Endothelial cell of umbilical vein (primary cell): ENCODE results near the gene VWA7. TPM values are rescaled to one million over a fixed set of nuclear protein-coding genes. Genes with fewer than 3 reads are reported as not detected.

Source experiments
- BruUV-seq: library from RNA; stranded (reverse); fragments of 400-500 nt; replicated peaks from 2 replicates; lab custom pipeline; 2021; lab: Mats Ljungman, UMichigan
- CTCF ChIA-PET: fragments of 300-600, 350-600 bp; sonication (Branson Sonifier 250); formaldehyde crosslinking; loops from one replicate; lab custom pipeline; 2021; ENCODE audit warnings: antibody characterized with exemption, inconsistent platforms; lab: Charles Lee
- POLR2A ChIA-PET: fragments of 300-600, 350-600 bp; sonication (Branson Sonifier 250); formaldehyde crosslinking; loops from one replicate; lab custom pipeline; 2021; ENCODE audit warnings: antibody characterized with exemption, inconsistent platforms; lab: Charles Lee
- DNase-seq: peaks from one replicate; pipeline ENCODE4 v3.0.0-alpha.2; 2011; ENCODE audit warnings: low read depth, low spot score
- FAIRE-seq: peaks from 2 replicates; lab custom pipeline; 2011; peaks lifted over from hg19 to GRCh38; lab: Jason Lieb, UNC
- H2AFZ ChIP-seq: 2 replicates; pipeline ENCODE4 v1.6.0; 2012; ENCODE audit warnings: low read depth, low read length, control low read depth, inconsistent platforms
- H3K27ac ChIP-seq: 2 replicates; pipeline ENCODE4 v1.5.1; 2011; ENCODE audit warnings: low read depth, mild to moderate bottlenecking, control low read depth, low read length, moderate library complexity; ENCODE audit not compliant: insufficient read depth
- H3K27me3 ChIP-seq, 2 experiments: 2 replicates each; pipeline versions ENCODE4 v1.6.0 to v1.6.1; 2011; ENCODE audit warnings: low read length in 2 of 2, mixed read lengths in 1 of 2; ENCODE audit not compliant: control insufficient read depth in 2 of 2, insufficient read depth in 2 of 2
- H3K36me3 ChIP-seq, 2 experiments: 2 replicates in 1 of 2; 3 replicates in 1 of 2; pipeline ENCODE4 v1.5.1; 2011; ENCODE audit warnings: low read length in 2 of 2, mild to moderate bottlenecking in 1 of 2, moderate library complexity in 1 of 2; ENCODE audit not compliant: control insufficient read depth in 2 of 2, insufficient read depth in 2 of 2; ENCODE audit errors: extremely low read depth in 1 of 2
- H3K4me1 ChIP-seq: 3 replicates; pipeline ENCODE4 v1.5.1; 2011; ENCODE audit warnings: mild to moderate bottlenecking, low read length; ENCODE audit not compliant: control insufficient read depth, insufficient read depth; ENCODE audit errors: extremely low read depth
- H3K4me2 ChIP-seq: 2 replicates; pipeline ENCODE4 v1.6.1; 2011; ENCODE audit warnings: low read length, control low read depth, mixed read lengths; ENCODE audit not compliant: insufficient read depth
- H3K4me3 ChIP-seq, 3 experiments: fragments of 200-600 bp in 1 of 3; sonication (generic), shearing (Covaris generic) in 1 of 3; replicated peaks in 1 of 3; 2 replicates each; pipeline ENCODE4 v1.5.1; 2011 to 2016; ENCODE audit warnings: control low read depth in 3 of 3, low read length in 3 of 3, mild to moderate bottlenecking in 2 of 3, inconsistent platforms in 1 of 3, low read depth in 1 of 3, moderate library complexity in 1 of 3; ENCODE audit not compliant: insufficient read depth in 1 of 3
- H3K79me2 ChIP-seq: 2 replicates; pipeline ENCODE4 v1.6.0; 2012; ENCODE audit warnings: low read length, inconsistent platforms; ENCODE audit not compliant: control insufficient read depth, insufficient read depth
- H3K9ac ChIP-seq: replicated peaks from 2 replicates; pipeline ENCODE3; 2011; ENCODE audit warnings: low read length, control low read depth; ENCODE audit not compliant: insufficient read depth; ENCODE audit errors: extremely low read depth
- H3K9me1 ChIP-seq: replicated peaks from 3 replicates; pipeline ENCODE4 v1.6.0; 2011; ENCODE audit warnings: mild to moderate bottlenecking, low read length; ENCODE audit not compliant: control insufficient read depth, insufficient read depth; ENCODE audit errors: extremely low read depth
- H3K9me3 ChIP-seq: replicated peaks from 2 replicates; pipeline ENCODE4 v1.5.1; 2012; ENCODE audit warnings: low read length, inconsistent platforms; ENCODE audit not compliant: control insufficient read depth, insufficient read depth
- H4K20me1 ChIP-seq: replicated peaks from 2 replicates; pipeline ENCODE3; 2011; ENCODE audit warnings: mild to moderate bottlenecking, low read length; ENCODE audit not compliant: control insufficient read depth, insufficient read depth; ENCODE audit errors: extremely low read depth
- EZH2 ChIP-seq: IDR thresholded peaks from 2 replicates; pipeline ENCODE4 v1.6.1; 2012; ENCODE audit warnings: borderline replicate concordance, low read depth, mild to moderate bottlenecking, moderate library complexity, low read length, inconsistent platforms; ENCODE audit not compliant: severe bottlenecking
- GATA2 ChIP-seq: IDR thresholded peaks from 2 replicates; pipeline ENCODE4 v1.7.0; 2011; ENCODE audit warnings: low read depth, mild to moderate bottlenecking, moderate library complexity, mixed read lengths, low read length; ENCODE audit not compliant: insufficient read length, insufficient read depth
- JUN ChIP-seq: IDR thresholded peaks from 2 replicates; pipeline ENCODE4 v1.6.1; 2011; ENCODE audit warnings: borderline replicate concordance, low read depth; ENCODE audit not compliant: insufficient read length, insufficient read depth
- MYC ChIP-seq: IDR thresholded peaks from one replicate; pipeline ENCODE4 v1.6.1; 2011; ENCODE audit warnings: mild to moderate bottlenecking, low read depth, low read length
- POLR2A ChIP-seq: IDR thresholded peaks from 2 replicates; pipeline ENCODE4 v1.6.1; 2012; ENCODE audit warnings: low read depth, mild to moderate bottlenecking, control low read depth, low read length
- POLR2AphosphoS5 ChIP-seq: IDR thresholded peaks from 2 replicates; pipeline ENCODE4 v1.6.1; 2012; ENCODE audit warnings: low read depth, mild to moderate bottlenecking, control low read depth, low read length, moderate library complexity; ENCODE audit not compliant: insufficient read depth
- dilution Hi-C: fragments of 300-500 bp; cut with MboI; formaldehyde crosslinking; loops from one replicate; pipeline ENCODE4 v1.15.0; 2019; ENCODE audit warnings: low sequenced_read_pairs; ENCODE audit not compliant: extremely low pct_ligation_motif_present
- intact Hi-C: fragments of 100-400 bp; cut with micrococcal nuclease; formaldehyde crosslinking; loops from one replicate; pipeline ENCODE4 v1.10.0; 2022
- polyA plus RNA-seq, 4 experiments: library from polyadenylated mRNA; depleted of rRNA in 3 of 4; stranded (reverse) in 3 of 4; unstranded in 1 of 4; fragments of >200 nt; gene quantifications; 2 replicates each; pipeline versions ENCODE4 v1.2.1 to v1.2.3, GENCODE V29; 2011 to 2012; ENCODE audit warnings: missing spikeins in 1 of 4
- total RNA-seq: library from RNA; stranded (reverse); gene quantifications from 2 replicates; pipeline ENCODE4 v1.2.3, GENCODE V29; 2021
- TF ChIP-seq, protein P1 (sequence below): IDR thresholded peaks from 2 replicates; pipeline ENCODE4 v1.6.1; 2011; ENCODE audit not compliant: insufficient read depth, insufficient read length
- TF ChIP-seq, protein P2 (sequence below), 2 donors: IDR thresholded peaks; 1 replicate in 1 of 2; 2 replicates in 1 of 2; pipeline ENCODE4 v1.5.1; 2011; ENCODE audit warnings: low read length in 2 of 2, mild to moderate bottlenecking in 2 of 2, moderate library complexity in 2 of 2, control low read depth in 1 of 2, inconsistent platforms in 1 of 2, low read depth in 1 of 2; ENCODE audit not compliant: insufficient read depth in 1 of 2; ENCODE audit errors: extremely low read depth in 1 of 2

VWA7 gene
- total and polyA plus RNA-seq, 2 donors (not counting 3 experiments of a cell fraction or from before 2014, with no cell fraction given) = 0.11 to 0.51 TPM

DNA sequence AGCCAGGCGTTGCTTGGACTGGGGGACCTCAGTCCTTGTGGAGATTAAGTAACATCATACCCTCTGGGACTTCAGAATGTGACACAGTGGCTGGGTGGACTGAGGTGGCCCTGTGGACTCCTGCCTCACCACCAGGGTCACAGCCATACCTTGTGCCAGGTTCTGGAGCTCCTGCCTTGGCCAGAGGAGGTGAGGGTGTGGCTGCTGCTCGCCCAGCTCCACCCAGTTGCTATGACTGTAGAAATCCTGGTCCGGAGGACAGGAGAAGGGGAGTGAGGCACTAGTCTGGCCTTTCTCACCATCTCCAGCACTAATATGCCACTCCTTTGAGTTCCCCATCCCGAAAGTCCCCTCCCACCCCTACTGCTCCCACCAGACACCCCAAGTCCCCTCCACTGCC is 1.9 kb downstream of the VWA7 start:
- intact Hi-C loops = no loop called here
- CTCF ChIA-PET = interaction anchor here (1.0 to 6.6 kb wide), 3 partner anchors 9 to 56 kb away, joined by 3 to 71 read pairs (median 61); no protein-coding TSS in a partner anchor
- Histone ChIP-seq H3K9ac (no peak overlapping the region), H3K27me3 (no peaks in the 10 kb centered on the region), H3K9me3 (no peaks in the 10 kb centered on the region), H3K4me1 (peaks cover 4% of the 10 kb centered on the region), H3K4me2 (no peak overlapping the region), H3K79me2 (no peaks in the 10 kb centered on the region), H4K20me1 (no peaks in the 10 kb centered on the region), H2AFZ (no peak overlapping the region), H3K9me1 (no peaks in the 10 kb centered on the region), H3K4me3 (no peak overlapping the region), H3K27ac (no peak overlapping the region), H3K36me3 (peaks cover 0 to 14% of the 10 kb centered on the region in 2 experiments)
- TF ChIP-seq, protein P1, sequence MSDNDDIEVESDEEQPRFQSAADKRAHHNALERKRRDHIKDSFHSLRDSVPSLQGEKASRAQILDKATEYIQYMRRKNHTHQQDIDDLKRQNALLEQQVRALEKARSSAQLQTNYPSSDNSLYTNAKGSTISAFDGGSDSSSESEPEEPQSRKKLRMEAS = no peak
- TF ChIP-seq GATA2 (no peak), EZH2 (no peak), POLR2A (no peak), MYC (no peak), JUN (no peak), POLR2AphosphoS5 (no peak)
- TF ChIP-seq, protein P2, sequence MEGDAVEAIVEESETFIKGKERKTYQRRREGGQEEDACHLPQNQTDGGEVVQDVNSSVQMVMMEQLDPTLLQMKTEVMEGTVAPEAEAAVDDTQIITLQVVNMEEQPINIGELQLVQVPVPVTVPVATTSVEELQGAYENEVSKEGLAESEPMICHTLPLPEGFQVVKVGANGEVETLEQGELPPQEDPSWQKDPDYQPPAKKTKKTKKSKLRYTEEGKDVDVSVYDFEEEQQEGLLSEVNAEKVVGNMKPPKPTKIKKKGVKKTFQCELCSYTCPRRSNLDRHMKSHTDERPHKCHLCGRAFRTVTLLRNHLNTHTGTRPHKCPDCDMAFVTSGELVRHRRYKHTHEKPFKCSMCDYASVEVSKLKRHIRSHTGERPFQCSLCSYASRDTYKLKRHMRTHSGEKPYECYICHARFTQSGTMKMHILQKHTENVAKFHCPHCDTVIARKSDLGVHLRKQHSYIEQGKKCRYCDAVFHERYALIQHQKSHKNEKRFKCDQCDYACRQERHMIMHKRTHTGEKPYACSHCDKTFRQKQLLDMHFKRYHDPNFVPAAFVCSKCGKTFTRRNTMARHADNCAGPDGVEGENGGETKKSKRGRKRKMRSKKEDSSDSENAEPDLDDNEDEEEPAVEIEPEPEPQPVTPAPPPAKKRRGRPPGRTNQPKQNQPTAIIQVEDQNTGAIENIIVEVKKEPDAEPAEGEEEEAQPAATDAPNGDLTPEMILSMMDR (IDR thresholded peaks at IDR 0.05; ENCODE audit: extremely low read depth in 1 of 2, insufficient read depth in 1 of 2, low read depth in 1 of 2, low read length in 2 of 2) = no peak
- dilution Hi-C loops = no loop called here
- no TSS peak for BruUV-seq
- DNase-seq = no peak
- POLR2A ChIA-PET = no interaction called here
- no peak for FAIRE-seq
